GM04504 (cell line): ENCODE results near the gene SFRP4.
"Not testable (repeated sequence)": the region's sequence is repeated elsewhere in the genome, so short reads cannot be mapped to it uniquely, and the experiment has no call there.

ENCODE experiments used
- DNase-seq: peaks from one replicate; pipeline ENCODE4 v3.0.0-alpha.2; 2012; ENCODE audit warnings: low read depth

Gene SFRP4

GRCh38 chr7:37916673-37917660 is at the start of gene SFRP4:
TSS of gene SFRP4 (minus strand) at chr7:37916817. CDS start at chr7:37916537, 280 bp downstream.
- DNase-seq: peak; percentile 47

DNA sequence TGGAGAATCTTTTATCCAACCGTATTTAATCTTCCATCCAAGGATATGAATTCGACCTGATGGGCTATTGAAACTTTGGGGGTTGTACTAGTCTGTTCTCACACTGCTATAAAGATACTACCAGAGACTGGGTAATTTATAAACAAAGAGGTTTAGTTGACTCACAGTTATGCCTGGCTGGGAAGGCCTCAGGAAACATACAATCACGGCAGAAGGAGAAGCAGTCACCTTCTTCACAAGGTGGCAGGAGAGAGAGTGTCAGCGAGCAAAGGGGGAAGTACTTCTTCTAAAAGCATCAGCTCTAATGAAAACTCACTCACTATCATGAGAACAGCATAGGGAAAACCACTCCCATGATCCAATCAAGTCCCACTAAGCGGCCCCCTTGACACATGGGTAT is 47.6 kb upstream of the SFRP4 start:
- DNase-seq: no peak

- no peak for DNase-seq
Measured at GRCh38 chr7:37961251-37961650, 44.6 kb upstream of the SFRP4 start.

DNA sequence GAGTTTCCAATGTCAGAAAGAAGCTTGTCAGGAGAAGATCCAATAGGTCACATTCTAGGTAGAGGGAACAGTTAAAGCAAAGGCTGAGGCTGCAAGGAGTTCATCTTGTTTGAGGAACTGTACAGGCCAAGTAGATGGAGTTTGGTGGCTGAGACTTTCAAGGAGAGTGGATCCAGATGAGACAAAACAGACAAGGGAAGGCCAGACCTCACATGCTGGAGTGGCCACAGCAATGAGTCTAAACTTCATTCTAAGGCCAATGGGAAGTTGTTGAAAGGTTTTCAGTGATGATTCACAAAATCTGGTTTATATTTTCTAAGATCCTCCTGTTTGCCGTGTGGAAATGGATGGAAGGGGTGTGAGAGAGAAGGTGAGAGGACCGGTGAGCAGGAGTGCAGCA is 43.9 kb upstream of the SFRP4 start:
- peak; percentile 48 for DNase-seq

- DNase-seq: no peak
Measured at GRCh38 chr7:37957221-37957970, 40.8 kb upstream of the SFRP4 start.

GRCh38 chr7:37956791-37957190 is 40.2 kb upstream of the SFRP4 start:
- no peak for DNase-seq

GRCh38 chr7:37954217-37954616 is 37.6 kb upstream of the SFRP4 start:
- DNase-seq: not testable (repeated sequence)

GRCh38 chr7:37952240-37952639 is 35.6 kb upstream of the SFRP4 start:
- no peak for DNase-seq

DNA sequence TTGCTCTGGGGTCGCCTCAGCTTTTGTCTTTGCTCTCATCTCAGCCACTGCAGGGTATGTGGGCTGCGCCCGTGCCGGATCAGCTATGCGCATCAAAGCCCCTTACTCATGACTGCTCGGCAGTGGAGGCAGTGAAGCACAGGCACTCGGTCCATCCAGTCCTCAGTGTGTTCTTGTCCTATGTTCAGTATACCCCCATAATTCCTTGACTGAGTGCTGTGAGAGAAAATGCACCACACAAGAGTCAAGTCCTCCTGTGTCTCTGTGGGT is 31.3 kb upstream of the SFRP4 start:
- DNase-seq: no peak

DNA sequence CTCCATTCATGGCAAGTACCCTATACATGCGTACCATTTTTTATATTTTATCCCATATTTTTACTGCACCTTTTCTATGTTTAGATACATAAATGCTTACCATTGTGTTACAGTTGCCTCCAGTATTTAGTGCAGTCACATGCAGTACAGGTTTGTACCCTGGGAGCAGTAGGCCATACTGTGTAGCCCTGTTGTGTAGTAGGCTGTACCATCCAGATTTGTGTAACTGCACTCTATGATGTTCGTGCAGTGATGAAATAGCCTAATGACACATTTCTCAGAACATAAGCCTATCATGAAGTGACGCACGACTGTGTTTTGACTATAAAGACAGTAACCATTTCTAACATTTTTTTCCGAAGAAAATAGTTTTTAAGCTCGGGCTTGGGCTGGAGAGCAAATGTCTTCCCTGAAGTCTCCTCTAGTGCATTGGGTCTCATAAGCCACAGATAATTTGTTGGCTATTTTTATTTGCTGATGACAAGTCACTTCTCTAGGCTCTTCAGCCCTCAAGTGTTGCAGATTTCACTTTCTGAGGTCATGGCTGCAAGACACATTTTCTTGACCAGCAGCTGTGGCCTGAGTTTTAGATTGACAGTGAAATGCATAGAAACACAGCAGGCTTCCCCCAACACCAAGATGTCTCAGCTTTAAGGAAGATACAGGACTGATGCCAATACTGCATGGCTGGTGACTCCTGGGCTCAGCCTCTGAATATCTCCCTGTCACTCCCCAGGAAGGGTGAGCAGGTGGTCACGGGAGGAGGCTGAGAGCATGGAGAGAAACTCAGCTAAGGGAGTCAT is 30.7 kb upstream of the SFRP4 start:
- DNase-seq: no peak

DNA sequence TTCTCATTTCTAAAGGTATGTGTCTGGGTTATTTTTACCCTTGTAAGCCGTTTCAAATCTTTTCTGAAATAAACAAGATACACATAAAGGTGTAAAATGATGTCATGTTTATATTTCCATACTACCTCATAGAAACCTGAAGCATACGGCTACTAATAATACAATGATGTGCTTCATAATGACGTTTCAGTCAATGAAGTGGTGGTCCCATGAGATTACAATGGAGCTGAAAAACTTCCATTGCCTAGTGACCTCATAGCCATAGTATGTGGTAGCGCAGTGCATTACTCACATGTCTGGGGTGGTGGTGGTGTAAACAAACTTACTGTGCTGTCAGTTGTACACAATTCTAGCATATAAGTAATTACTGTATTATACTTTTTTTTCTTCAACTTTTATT is 28.7 kb upstream of the SFRP4 start:
- DNase-seq: no peak

- DNase-seq: no peak
Measured at GRCh38 chr7:37944737-37945054, 28.1 kb upstream of the SFRP4 start.

- no peak for DNase-seq
Measured at GRCh38 chr7:37943905-37944736, 27.5 kb upstream of the SFRP4 start.

DNA sequence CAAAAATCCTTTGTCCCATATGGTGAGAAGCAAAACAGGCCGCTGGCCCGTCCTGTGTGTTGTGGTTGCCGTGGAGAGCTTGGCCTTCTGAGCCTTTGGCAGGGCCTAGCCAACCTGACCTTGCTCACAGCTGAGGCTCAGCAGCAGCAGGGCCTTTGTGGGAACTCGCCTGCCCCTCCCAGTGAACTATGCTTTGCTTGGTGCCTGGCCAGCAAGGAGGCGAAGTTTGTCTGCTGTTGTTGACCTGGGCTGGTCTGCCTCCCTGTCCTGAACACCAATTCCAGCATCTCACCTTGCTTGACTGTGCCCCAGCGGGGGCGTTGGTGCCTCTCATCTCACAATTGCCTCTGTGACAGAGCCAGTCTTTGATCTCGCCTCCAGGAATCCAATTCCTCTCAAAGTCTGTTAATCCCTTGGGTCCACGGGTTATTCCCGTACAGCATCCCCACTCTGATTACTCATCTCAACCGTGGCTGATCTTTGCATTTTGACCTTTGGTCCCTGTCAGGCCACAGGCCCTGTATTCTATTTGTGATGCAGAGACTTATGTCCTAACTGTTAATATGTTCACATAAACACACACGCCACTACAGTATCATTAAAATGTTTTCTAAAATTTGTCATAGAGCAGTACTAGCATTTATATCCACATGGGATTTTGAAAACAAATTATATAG is 26.5 kb upstream of the SFRP4 start:
- no peak for DNase-seq

GRCh38 chr7:37933018-37933566 is 16.5 kb upstream of the SFRP4 start:
- no peak for DNase-seq

DNA sequence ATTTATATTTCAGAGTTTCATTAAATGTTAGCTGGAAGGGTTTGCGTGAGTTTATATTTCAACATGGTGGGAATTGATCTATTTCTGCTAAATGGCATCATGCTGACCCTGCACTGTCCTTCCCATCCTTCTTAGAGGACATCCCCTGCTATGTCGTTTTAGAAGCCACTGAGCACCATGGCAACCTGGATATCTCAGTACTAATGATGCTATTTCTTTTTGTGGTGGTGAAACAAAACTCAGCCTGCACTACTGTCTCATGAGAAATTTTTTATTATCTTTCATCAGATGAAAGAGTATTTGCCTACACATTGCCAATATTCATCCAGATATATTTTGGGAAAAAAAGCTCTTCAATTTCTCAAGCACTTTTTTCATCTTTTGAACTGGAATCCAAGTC is 15.9 kb upstream of the SFRP4 start:
- DNase-seq: no peak

DNA sequence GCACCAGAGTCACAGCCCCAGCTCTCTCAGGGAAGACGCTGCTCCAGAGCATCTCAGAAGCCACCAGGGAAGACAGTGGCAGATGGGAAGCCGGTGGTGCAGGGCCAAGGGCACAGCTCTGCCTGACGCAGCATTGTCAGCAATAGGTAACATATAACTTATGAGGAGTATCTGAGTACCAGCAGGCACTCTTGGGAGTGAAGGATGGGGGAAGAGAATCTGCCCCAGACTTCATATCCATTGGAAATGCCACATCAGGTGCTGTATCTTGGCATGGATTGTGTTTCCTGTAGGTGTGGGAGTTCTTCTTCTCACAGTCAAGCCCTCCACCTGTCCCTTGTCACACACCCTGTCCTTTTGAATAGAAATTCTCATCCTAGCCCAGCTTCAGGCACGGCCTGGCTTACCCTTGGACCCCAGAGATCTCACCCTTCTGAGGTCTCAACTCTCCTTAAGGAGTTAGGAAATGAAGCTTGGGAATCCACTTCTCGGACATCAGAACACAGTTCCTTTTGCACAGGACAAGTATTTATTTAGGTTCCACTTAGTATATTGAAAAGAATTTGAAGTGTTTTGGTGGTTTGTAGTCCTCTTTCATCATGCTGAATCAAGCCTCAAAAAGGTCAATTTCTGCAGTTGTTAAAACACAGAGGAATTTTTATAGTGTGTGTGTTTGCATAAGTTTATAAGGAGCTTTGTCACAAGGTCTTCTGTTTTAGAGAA is 13.8 kb upstream of the SFRP4 start:
- DNase-seq: no peak

DNA sequence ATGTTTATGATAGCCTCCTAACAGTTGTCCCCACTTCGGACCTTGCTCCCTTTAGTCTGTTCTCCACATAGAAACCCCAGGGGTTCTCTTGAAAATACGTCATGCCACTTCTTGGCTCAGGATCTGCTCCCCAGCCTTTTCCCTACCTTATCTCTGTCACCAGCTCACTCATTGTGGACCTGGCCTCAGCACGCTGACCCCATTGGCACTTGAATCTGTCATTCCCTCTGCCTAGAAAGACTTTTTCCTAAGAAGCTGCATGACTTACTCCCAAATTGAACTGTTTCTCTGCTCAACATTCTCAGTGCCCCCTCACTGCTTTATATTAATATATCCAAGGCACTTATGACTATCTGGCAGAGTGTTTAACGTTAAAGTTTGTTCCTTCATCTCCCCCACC is 12.3 kb upstream of the SFRP4 start:
- DNase-seq: no peak

DNA sequence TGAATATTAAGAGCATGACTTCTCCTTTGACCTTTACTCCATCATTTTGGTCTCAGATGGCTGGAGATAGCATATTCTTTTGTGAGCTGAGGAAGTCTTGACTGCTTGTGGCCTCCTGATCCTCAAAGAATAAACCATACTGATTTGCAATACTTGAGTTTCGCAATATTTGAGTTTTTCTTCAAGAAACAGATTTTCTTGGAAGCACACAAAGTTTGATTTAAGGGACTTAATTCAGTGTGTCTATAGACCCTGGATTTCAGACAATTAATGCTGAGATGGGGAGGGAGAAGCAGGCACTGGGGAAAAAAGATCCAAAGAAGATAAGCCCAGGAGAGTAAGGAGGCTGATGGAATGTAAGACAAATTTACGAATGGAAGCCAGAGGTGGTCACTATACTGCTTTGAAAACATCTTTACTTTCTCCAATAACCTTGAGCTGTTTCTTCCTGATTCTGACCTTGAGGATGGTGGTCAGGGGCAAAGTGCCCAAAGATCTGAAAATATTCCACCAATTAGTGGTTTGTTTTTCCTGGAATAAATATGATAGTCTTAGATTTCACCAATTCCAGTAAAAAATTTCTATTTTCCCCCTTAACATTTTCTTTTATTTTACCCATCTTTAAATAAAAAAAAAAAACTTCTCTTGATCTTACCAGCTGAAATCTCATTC is 11.3 kb upstream of the SFRP4 start:
- no peak for DNase-seq

- no peak for DNase-seq
Measured at GRCh38 chr7:37925620-37926019, 9.0 kb upstream of the SFRP4 start.
